IMR-90 (cell line): ENCODE measurements around the gene VGF. TPM values are rescaled to one million over a fixed set of nuclear protein-coding genes. Genes with fewer than 3 reads are reported as not detected.
"Not testable (repeated sequence)": the region's sequence is repeated elsewhere in the genome, so short reads cannot be mapped to it uniquely, and the experiment has no call there.

Experiments used
- ATAC-seq: fragments of 200-7000 bp; cut with Tn5 transposase; 2 replicates; pipeline ENCODE4 v1.9.1; 2020; ENCODE audit warnings: low read depth, mild to moderate bottlenecking, moderate library complexity
- BruUV-seq: library from RNA; stranded (reverse); fragments of 400-500 nt; replicated peaks from 2 replicates; lab custom pipeline; 2021; lab: Mats Ljungman, UMichigan
- CTCF ChIA-PET: fragments of 300-600 bp; formaldehyde crosslinking; extraction: SDS; loops from one replicate; lab custom pipeline; 2021; ENCODE audit warnings: antibody characterized with exemption; lab: Yijun Ruan, JAX
- POLR2A ChIA-PET: fragments of 300-600 bp; sonication (Branson Sonifier 250); formaldehyde crosslinking; loops from one replicate; lab custom pipeline; 2022; ENCODE audit warnings: antibody characterized with exemption; ENCODE audit not compliant: unreplicated experiment; lab: Charles Lee
- DNase-seq: peaks from one replicate; pipeline ENCODE4 v3.0.0; 2013
- H2AFZ ChIP-seq: replicated peaks from 2 replicates; pipeline ENCODE3; 2013; ENCODE audit warnings: low read length, mild to moderate bottlenecking; ENCODE audit not compliant: poor library complexity
- H2AK5ac ChIP-seq: 2 replicates; pipeline ENCODE4 v1.6.1; 2013; ENCODE audit warnings: low read depth, low read length, inconsistent platforms
- H2AK9ac ChIP-seq: replicated peaks from 2 replicates; pipeline ENCODE3; 2013; ENCODE audit warnings: mild to moderate bottlenecking, low read depth, low read length, moderate library complexity; ENCODE audit not compliant: poor library complexity
- H2BK120ac ChIP-seq: 2 replicates; pipeline ENCODE4 v1.6.1; 2013; ENCODE audit warnings: low read depth, low read length, inconsistent platforms
- H2BK15ac ChIP-seq: 3 replicates; pipeline ENCODE4 v1.6.1; 2013; ENCODE audit warnings: low read depth, low read length, inconsistent platforms
- H2BK20ac ChIP-seq: 2 replicates; pipeline ENCODE4 v1.6.1; 2013; ENCODE audit warnings: low read depth, mild to moderate bottlenecking, inconsistent platforms, low read length, moderate library complexity
- H2BK5ac ChIP-seq: 2 replicates; pipeline ENCODE4 v1.6.1; 2013; ENCODE audit warnings: mild to moderate bottlenecking, low read depth, low read length, inconsistent platforms; ENCODE audit not compliant: poor library complexity, severe bottlenecking
- H3K14ac ChIP-seq: replicated peaks from 2 replicates; pipeline ENCODE4 v1.6.1; 2013; ENCODE audit warnings: low read depth, low read length, inconsistent platforms
- H3K18ac ChIP-seq: 2 replicates; pipeline ENCODE4 v1.6.1; 2013; ENCODE audit warnings: low read depth, low read length, control low read depth
- H3K23ac ChIP-seq: 2 replicates; pipeline ENCODE4 v1.6.1; 2013; ENCODE audit warnings: low read depth, low read length, inconsistent platforms
- H3K27ac ChIP-seq: 2 replicates; pipeline ENCODE4 v1.5.1; 2013; ENCODE audit warnings: mild to moderate bottlenecking, control low read depth, low read length; ENCODE audit not compliant: insufficient read depth
- H3K27me3 ChIP-seq: 2 replicates; pipeline ENCODE4 v1.6.1; 2013; ENCODE audit warnings: low read length; ENCODE audit not compliant: control insufficient read depth, insufficient read depth
- H3K36me3 ChIP-seq: 2 replicates; pipeline ENCODE4 v1.6.1; 2013; ENCODE audit warnings: low read length, mixed read lengths; ENCODE audit not compliant: control insufficient read depth, insufficient read depth
- H3K4ac ChIP-seq: 2 replicates; pipeline ENCODE4 v1.6.1; 2013; ENCODE audit warnings: low read depth, low read length, inconsistent platforms
- H3K4me1 ChIP-seq: 2 replicates; pipeline ENCODE4 v1.6.1; 2013; ENCODE audit warnings: low read length, mixed read lengths; ENCODE audit not compliant: control insufficient read depth, insufficient read depth
- H3K4me2 ChIP-seq: 2 replicates; pipeline ENCODE4 v1.6.1; 2013; ENCODE audit warnings: low read depth, mild to moderate bottlenecking, control low read depth, low read length, moderate library complexity
- H3K4me3 ChIP-seq: 2 replicates; pipeline ENCODE4 v1.5.1; 2013; ENCODE audit warnings: low read depth, mild to moderate bottlenecking, control low read depth, low read length, moderate library complexity; ENCODE audit not compliant: insufficient read depth
- H3K56ac ChIP-seq: 2 replicates; pipeline ENCODE4 v1.6.1; 2013; ENCODE audit warnings: low read length, inconsistent platforms; ENCODE audit not compliant: insufficient read depth; ENCODE audit errors: extremely low read depth
- H3K79me1 ChIP-seq, 2 experiments: 2 replicates each; pipeline ENCODE4 v1.6.1; 2013; ENCODE audit warnings: low read length in 2 of 2, inconsistent platforms in 1 of 2, low read depth in 1 of 2
- H3K9ac ChIP-seq: 2 replicates; pipeline ENCODE4 v1.6.1; 2013; ENCODE audit warnings: low read depth, low read length, control low read depth
- H3K9me1 ChIP-seq: 2 replicates; pipeline ENCODE4 v1.6.1; 2013; ENCODE audit warnings: low read length, inconsistent platforms; ENCODE audit not compliant: insufficient read depth
- H3K9me3 ChIP-seq: 2 replicates; pipeline ENCODE4 v1.6.1; 2013; ENCODE audit warnings: low read length; ENCODE audit not compliant: control insufficient read depth, insufficient read depth
- H4K20me1 ChIP-seq: 2 replicates; pipeline ENCODE4 v1.6.1; 2013; ENCODE audit warnings: low read length, inconsistent platforms; ENCODE audit not compliant: insufficient read depth
- H4K5ac ChIP-seq: 2 replicates; pipeline ENCODE4 v1.6.1; 2013; ENCODE audit warnings: mild to moderate bottlenecking, low read depth, low read length, control low read depth
- H4K8ac ChIP-seq, 2 experiments: 2 replicates each; pipeline ENCODE4 v1.6.1; 2013; ENCODE audit warnings: low read depth in 2 of 2, low read length in 2 of 2, control low read depth in 1 of 2, inconsistent platforms in 1 of 2
- H4K91ac ChIP-seq: 2 replicates; pipeline ENCODE4 v1.6.1; 2013; ENCODE audit warnings: low read depth, low read length, inconsistent platforms; ENCODE audit not compliant: insufficient read depth
- POLR2A ChIP-seq: IDR thresholded peaks from 2 replicates; pipeline ENCODE4 v1.6.1; 2012; ENCODE audit warnings: mild to moderate bottlenecking, low read depth, low read length
- WGBS, 2 experiments: methylation state at CpG; one replicate each; pipeline versions ENCODE4 v1.1.5 to v1.1.7; 2013; ENCODE audit warnings: missing lambda C conversion rate in 2 of 2; ENCODE audit not compliant: insufficient read length in 1 of 2; ENCODE audit errors: extremely low coverage in 2 of 2; 5-methylcytosine and 5-hydroxymethylcytosine counted together
- dilution Hi-C: fragments of 300-500 bp; cut with HindIII; formaldehyde crosslinking; loops from one replicate; pipeline ENCODE4 v1.14.3; 2018; ENCODE audit warnings: low sequenced_read_pairs; ENCODE audit not compliant: unreplicated experiment
- in situ Hi-C: fragments of 300-500 bp; cut with MboI; formaldehyde crosslinking; loops from 3 replicates; pipeline ENCODE4 v1.14.3; 2019; ENCODE audit warnings: low sequenced_read_pairs, inconsistent platforms, mixed read lengths
- intact Hi-C: fragments of 100-400 bp; cut with micrococcal nuclease; formaldehyde crosslinking; loops from 2 replicates; pipeline ENCODE4 v1.10.0; 2022
- polyA plus RNA-seq, 3 experiments: library from polyadenylated mRNA; depleted of rRNA; stranded (reverse); fragments of >200 nt; gene quantifications; 2 replicates each; pipeline ENCODE4 v1.2.3, GENCODE V29; 2012; ENCODE audit warnings: low replicate concordance in 1 of 3
- total RNA-seq: library from RNA; depleted of rRNA; stranded (reverse); fragments of >200 nt; gene quantifications from 2 replicates; pipeline ENCODE4 v1.2.3, GENCODE V29; 2012

VGF gene
- total and polyA plus RNA-seq, 2 of the 4 experiments (the other 2 are of a cell fraction), result 0.18 to 0.50 TPM

GRCh38 chr7:101132626-101133600 lies 32.5 kb downstream of the VGF start:
- BruUV-seq, H2BK120ac ChIP-seq, H3K27me3 ChIP-seq, H3K56ac ChIP-seq, ATAC-seq, H2AFZ ChIP-seq, H3K9me3 ChIP-seq, H3K18ac ChIP-seq, H4K91ac ChIP-seq, H2BK20ac ChIP-seq, H3K4me2 ChIP-seq, in situ Hi-C loops, H3K4me3 ChIP-seq, H2AK9ac ChIP-seq, H3K9me1 ChIP-seq, dilution Hi-C loops, intact Hi-C loops, DNase-seq, H4K5ac ChIP-seq, H2BK15ac ChIP-seq: not testable (repeated sequence)
- Histone ChIP-seq H3K9ac (peak overlapping the region; percentile 1; the same call in 1 of the 2 replicates), H3K79me1 (peaks cover 19 to 65% of the 10 kb centered on the region in 2 experiments; a peak in 3 of 4 replicates), H2AK5ac (peak overlapping the region; percentile 77; the same call in 1 of the 2 replicates), H3K14ac (0 out of 2 replicates have a peak overlapping the region, but pooled peaks have one; percentile 77), H4K8ac (peak overlapping the region in 1 of 2 experiments; percentile 50; a peak in 1 of 4 replicates), H3K23ac (0 out of 2 replicates have a peak overlapping the region, but pooled peaks have one; percentile 85), H3K36me3 (peaks cover 56% of the 10 kb centered on the region), H2BK5ac (peak overlapping the region; percentile 66), H3K4me1 (peaks cover 23% of the 10 kb centered on the region; the same call in 1 of the 2 replicates), H4K20me1 (peaks cover 75% of the 10 kb centered on the region), H3K4ac (peak overlapping the region; percentile 52; the same call in 1 of the 2 replicates), H3K27ac (peak overlapping the region; percentile 26; the same call in 1 of the 2 replicates)
- WGBS, 2 experiments, result 78% methylated on average over 6 of the region's 18 CpGs; no CpG with 5 or more reads in 1 of the 2 experiments
- peak; percentile 49 for TF ChIP-seq POLR2A
- POLR2A ChIA-PET, result interaction anchor here (0.7 kb wide), 1 partner anchor 297 kb away, joined by 5 read pairs; no protein-coding TSS in a partner anchor
- CTCF ChIA-PET, result interaction anchor here (1.6 kb wide), 1 partner anchor 9 kb away, joined by 3 read pairs; no protein-coding TSS in a partner anchor
